ENCODE data around the gene BYSL.

DNA sequence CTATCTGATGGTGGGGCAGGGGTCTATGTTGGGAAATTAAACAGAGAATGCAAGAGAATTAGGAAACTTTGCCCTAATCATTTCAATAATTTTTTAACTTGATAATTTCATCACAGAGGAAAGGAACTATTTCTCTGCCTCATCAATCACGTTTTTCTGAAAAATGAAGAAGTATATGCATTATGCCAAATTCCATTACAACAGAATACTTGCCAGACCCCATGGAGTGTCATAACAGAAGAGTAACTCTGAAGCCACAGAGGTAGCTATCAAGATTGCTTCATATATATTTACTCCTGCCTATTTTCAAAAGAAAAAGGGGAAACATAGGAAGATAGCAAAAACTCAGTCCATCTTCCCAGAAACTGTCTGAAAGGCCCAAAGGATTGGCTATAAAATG, 20.4 kb upstream of the BYSL start:
- TF ChIP-seq CTCF (IDR thresholded peaks at IDR 0.05) (no peak), POLR2A (IDR thresholded peaks at IDR 0.05) (no peak)
